ENCODE results near the gene PSMD11. TPM values are rescaled to one million over a fixed set of nuclear protein-coding genes. Genes with fewer than 3 reads are reported as not detected.
"Not testable (repeated sequence)": the region's sequence is repeated elsewhere in the genome, so short reads cannot be mapped to it uniquely, and the experiment has no call there.

The PSMD11 gene
- total RNA-seq (2014; rRNA removed; shearing (Covaris generic)) = 101 and 121 TPM in 2 replicates

DNA sequence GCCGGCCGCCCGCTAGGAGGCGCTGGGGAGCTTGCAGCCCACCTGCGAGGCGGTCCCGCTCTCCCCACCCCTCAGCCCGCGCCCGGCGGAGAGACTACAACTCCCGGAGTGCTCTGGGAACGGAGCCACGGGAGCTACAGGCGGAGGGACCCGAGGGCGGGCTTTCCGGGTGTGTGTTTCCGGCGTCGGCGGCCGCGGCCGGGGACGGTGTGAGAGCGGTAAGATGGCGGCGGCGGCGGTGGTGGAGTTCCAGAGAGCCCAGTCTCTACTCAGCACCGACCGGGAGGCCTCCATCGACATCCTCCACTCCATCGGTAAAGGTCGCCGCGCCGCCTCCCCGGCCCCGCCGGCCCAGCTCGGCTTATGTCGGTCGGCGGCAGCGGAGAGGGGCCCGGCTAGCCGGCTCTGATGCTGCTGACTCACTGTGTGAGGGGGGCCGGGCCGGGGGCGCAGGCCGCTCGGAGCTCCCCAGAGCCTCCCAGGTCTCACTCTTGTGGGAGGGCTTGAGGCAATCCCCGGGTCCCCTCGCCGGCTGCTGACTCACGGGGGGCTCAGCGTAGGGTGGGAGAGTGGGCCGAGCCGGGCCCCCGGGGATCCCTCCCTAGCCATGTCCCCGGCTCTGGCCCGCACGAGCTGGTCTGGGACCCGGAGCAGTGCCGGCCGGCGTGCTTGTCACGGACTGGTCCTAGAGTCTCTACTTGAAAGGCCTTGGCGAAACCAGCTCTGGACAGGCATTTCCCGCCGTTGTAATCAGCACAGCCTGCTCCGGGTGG lies at the start of gene PSMD11:
Gene PSMD11, plus strand, starts transcription at position 210 of the 773 bp plus-strand sequence. Its CDS starts 14 bp downstream, at position 224.
- Histone ChIP-seq H3K36me3 (replicated peaks; ENCODE audit: control insufficient read depth, insufficient read depth, low read length) (peaks cover 9% of the 10 kb centered on the region), H3K4me3 (ENCODE audit: insufficient read depth, low read depth, low read length) (peak within 1 kb of the TSS; percentile 90)

DNA sequence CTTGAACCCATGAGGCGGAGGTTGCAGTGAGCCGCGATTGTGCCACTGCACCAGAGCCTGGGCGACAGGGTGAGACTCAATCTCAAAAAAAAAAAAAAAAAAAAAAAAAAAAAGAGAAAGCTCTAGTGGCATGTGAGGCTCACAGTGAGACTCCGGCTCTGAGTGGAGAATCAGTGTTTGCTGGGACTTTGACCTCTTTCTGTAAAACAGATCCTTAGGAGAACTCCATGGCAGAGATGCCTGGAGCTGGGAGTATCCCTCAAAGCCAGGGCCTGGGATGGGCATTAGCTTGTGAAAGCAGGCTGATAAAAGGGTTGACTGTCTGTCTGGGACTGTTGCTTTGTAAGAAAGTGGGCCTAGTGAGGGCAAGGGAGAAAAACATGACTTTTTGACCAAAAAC lies 48.0 kb upstream of the PSMD11 start:
- Histone ChIP-seq H3K4me3 (ENCODE audit: insufficient read depth, low read depth, low read length) (no peak overlapping the region), H3K27me3 (ENCODE audit: control insufficient read depth, insufficient read depth, low read length) (no peaks in the 10 kb centered on the region), H3K36me3 (replicated peaks; ENCODE audit: control insufficient read depth, insufficient read depth, low read length) (no peaks in the 10 kb centered on the region)
- DNase-seq = no peak

More for the DNA sequence above, at the start of gene PSMD11:
- peaks cover 9% of the 10 kb centered on the region for H3K27me3 ChIP-seq (ENCODE audit: control insufficient read depth, insufficient read depth, low read length)
- DNase-seq = peak; percentile 99

DNA sequence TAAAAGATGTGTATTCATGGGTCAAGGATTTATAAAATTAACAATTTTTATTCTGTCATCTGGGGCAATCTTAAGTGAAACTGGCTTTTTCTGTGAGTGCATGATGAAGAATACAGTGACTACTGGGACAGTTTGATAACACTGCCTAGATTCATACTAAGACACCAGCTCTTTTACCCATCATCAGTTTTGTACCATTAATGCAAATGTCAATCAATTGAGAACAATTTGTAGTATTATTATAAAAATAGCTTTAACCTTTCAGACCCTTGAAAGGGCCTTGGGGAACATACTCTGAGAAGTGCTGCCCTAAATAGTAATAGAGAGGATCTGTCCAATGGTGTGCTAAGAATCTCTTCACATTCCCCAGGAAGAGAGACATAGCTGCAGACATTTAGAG lies 45.4 kb upstream of the PSMD11 start:
- H3K27me3 ChIP-seq (ENCODE audit: control insufficient read depth, insufficient read depth, low read length) = no peaks in the 10 kb centered on the region
- H3K36me3 ChIP-seq (replicated peaks; ENCODE audit: control insufficient read depth, insufficient read depth, low read length) = no peaks in the 10 kb centered on the region
- no peak overlapping the region for H3K4me3 ChIP-seq (ENCODE audit: insufficient read depth, low read depth, low read length)
- DNase-seq = no peak

DNA sequence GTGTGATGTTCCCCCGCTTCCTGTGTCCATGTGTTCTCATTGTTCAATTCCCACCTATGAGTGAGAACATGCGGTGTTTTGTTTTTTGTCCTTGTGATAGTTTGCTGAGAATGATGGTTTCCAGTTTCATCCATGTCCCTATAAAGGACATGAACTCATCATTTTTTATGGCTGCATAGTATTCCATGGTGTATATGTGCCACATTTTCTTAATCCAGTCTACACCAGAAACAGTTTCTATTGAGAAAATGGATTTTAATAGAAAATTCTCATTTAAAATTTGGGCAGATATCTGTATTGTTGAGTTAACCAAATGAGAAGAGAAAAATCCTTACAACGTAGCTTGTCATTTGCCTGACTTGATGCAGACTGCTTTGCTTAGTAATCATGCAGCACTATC lies 34.2 kb upstream of the PSMD11 start:
- DNase-seq; H3K4me3 ChIP-seq (ENCODE audit: insufficient read depth, low read depth, low read length); H3K27me3 ChIP-seq (ENCODE audit: control insufficient read depth, insufficient read depth, low read length); H3K36me3 ChIP-seq (replicated peaks; ENCODE audit: control insufficient read depth, insufficient read depth, low read length): not testable (repeated sequence)

DNA sequence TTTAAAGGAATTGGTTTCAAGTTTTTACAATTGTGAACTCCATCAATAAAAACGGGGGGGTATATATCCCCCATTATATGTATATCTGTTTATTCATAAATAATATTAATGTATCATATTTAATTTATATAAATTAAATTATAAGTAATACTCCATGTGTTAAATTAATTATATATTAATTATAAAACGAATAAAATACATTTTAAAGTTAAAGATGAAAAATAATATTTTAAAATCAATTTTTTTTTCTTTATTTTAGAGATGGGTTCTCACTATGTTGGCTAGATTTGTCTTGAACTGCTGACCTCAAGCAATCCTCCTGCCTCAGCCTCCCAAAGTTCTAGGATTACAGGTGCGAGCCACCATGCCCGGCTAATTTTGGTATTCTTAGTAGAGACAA lies 17.4 kb upstream of the PSMD11 start:
- Histone ChIP-seq H3K36me3 (replicated peaks; ENCODE audit: control insufficient read depth, insufficient read depth, low read length) (no peaks in the 10 kb centered on the region), H3K27me3 (ENCODE audit: control insufficient read depth, insufficient read depth, low read length) (no peaks in the 10 kb centered on the region), H3K4me3 (ENCODE audit: insufficient read depth, low read depth, low read length) (no peak overlapping the region)
- DNase-seq = no peak

DNA sequence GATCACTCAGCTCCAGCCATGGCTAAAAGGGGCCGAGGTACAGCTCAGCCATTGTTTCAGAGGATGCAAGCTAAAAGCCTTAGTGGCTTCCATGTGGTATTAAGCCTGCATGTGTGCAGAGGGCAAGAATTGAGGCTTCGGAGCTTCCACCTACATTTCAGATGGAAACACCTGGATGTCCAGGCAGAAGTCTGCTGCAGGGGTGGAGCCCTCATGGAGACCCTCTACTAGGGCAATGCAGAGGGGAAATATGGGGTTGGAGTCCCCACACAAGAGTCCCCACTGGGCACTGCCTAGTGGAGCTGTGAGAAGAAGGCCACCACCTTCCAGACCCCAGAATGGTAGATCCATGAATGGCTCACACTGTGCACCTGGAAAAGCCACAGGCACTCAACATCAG lies 14.7 kb upstream of the PSMD11 start:
- Histone ChIP-seq H3K36me3 (replicated peaks; ENCODE audit: control insufficient read depth, insufficient read depth, low read length) (no peaks in the 10 kb centered on the region), H3K27me3 (ENCODE audit: control insufficient read depth, insufficient read depth, low read length) (no peaks in the 10 kb centered on the region), H3K4me3 (ENCODE audit: insufficient read depth, low read depth, low read length) (no peak overlapping the region)
- DNase-seq = no peak

DNA sequence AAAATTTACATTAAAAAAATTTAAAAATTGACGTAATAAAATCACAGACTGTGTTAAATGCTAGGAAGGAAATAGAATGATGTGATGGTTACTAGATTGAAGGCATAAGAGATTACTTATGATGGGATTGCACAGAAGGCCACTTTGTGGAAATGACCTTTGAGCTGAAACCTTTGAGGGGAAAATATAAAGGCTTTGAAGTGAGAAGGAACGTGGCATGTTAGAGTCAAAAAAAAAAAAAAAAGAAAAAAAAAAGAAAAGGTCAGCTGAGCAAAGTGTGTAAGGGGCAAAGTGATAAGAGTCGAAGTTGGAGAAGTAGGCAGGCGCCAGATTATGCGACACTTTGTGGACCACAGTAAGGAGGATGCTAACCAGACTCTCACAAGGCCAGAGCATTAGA lies 3.6 kb upstream of the PSMD11 start:
- no peak for DNase-seq
- Histone ChIP-seq H3K4me3 (ENCODE audit: insufficient read depth, low read depth, low read length) (no peak overlapping the region), H3K36me3 (replicated peaks; ENCODE audit: control insufficient read depth, insufficient read depth, low read length) (no peaks in the 10 kb centered on the region), H3K27me3 (ENCODE audit: control insufficient read depth, insufficient read depth, low read length) (peaks cover 9% of the 10 kb centered on the region)

DNA sequence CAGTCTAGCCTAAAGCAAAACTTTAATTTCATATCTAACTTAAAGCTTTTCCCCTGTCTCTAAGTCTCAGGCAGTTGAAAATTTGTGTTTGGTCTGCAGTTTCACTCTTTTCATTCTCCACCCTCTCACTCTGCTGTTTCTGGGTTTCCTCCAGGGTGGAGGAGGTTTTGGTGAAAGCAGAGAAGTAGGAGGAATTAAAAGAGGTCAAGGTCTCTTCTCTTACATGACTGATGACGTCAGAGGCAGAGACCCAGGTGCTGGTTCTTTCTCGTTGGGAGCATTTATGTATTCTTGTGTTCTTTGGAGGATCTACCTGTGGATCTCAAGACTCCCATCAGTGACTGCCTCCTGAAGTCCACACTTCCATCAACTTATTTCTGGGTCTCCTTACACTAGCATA lies 2.4 kb upstream of the PSMD11 start:
- peaks cover 9% of the 10 kb centered on the region for H3K27me3 ChIP-seq (ENCODE audit: control insufficient read depth, insufficient read depth, low read length)
- no peak overlapping the region for H3K4me3 ChIP-seq (ENCODE audit: insufficient read depth, low read depth, low read length)
- DNase-seq = no peak
- peaks cover 2% of the 10 kb centered on the region for H3K36me3 ChIP-seq (replicated peaks; ENCODE audit: control insufficient read depth, insufficient read depth, low read length)

DNA sequence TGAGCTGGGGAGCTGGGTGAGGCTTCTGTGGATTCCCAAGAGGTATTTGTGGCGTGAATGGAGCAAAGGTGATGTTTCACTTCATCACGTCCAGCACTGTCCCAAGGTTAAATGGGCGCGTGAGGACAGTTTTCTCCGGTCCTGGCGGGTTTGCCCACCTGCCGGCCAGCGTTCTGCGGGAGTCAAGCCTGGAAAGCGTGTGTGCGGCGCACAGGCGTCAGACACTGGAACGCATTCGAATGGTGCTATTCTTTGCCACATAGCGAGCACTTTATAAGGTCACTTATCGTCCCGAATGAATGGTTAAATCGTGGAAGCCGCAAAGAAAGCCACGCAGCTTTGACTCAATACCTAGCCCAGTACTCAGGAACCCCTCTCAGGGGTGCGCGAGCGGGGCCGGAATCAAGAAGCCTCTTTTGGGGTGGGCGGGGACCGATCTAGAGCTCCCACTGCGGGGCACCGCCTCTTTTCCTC lies 446 bp upstream of the PSMD11 start:
- Histone ChIP-seq H3K4me3 (ENCODE audit: insufficient read depth, low read depth, low read length) (peak overlapping the region; percentile 61), H3K27me3 (ENCODE audit: control insufficient read depth, insufficient read depth, low read length) (peaks cover 9% of the 10 kb centered on the region), H3K36me3 (replicated peaks; ENCODE audit: control insufficient read depth, insufficient read depth, low read length) (peaks cover 7% of the 10 kb centered on the region)
- no peak for DNase-seq

DNA sequence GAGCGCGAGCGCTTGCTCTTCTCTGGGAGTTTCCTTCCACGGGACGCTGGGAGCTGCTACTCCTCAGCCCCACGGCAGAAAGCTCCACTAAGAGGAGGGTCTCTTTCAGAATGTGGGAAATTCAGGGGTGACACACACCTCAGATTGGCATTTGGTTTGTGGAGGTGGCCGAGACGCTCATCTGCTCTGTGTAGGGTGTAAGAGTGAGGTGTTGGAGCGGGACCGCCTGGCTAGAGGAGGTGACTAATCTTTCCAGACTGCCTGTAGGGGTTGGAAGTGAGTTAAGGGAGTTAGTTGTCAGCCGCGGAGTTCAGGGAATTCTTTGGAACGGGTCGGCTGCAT lies 735 bp downstream of the PSMD11 start:
- peak; percentile 51 for DNase-seq
- peaks cover 9% of the 10 kb centered on the region for H3K27me3 ChIP-seq (ENCODE audit: control insufficient read depth, insufficient read depth, low read length)
- H3K36me3 ChIP-seq (replicated peaks; ENCODE audit: control insufficient read depth, insufficient read depth, low read length) = peaks cover 9% of the 10 kb centered on the region
- peak overlapping the region; percentile 90 for H3K4me3 ChIP-seq (ENCODE audit: insufficient read depth, low read depth, low read length)

DNA sequence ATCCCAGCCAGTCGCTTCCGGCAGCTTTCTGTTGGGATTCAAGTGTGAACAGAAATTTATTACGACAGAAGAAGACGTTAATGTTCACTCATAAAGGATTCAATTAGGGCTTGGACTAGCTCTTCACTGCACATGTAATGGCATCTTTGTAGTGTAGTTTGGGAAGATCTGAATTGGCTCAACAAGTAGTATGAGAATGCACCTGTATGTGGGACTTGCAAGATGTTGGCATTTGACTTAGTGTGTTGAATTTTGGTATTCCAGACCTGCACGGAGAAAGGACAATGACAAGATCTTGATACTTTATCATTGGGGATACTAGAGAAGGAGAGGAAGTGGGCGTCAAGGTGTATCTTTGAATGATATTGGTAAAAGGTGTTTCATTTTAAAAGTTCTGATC lies 1.2 kb downstream of the PSMD11 start:
- H3K27me3 ChIP-seq (ENCODE audit: control insufficient read depth, insufficient read depth, low read length) = peaks cover 9% of the 10 kb centered on the region
- peak overlapping the region; percentile 90 for H3K4me3 ChIP-seq (ENCODE audit: insufficient read depth, low read depth, low read length)
- DNase-seq = no peak
- H3K36me3 ChIP-seq (replicated peaks; ENCODE audit: control insufficient read depth, insufficient read depth, low read length) = peaks cover 9% of the 10 kb centered on the region

DNA sequence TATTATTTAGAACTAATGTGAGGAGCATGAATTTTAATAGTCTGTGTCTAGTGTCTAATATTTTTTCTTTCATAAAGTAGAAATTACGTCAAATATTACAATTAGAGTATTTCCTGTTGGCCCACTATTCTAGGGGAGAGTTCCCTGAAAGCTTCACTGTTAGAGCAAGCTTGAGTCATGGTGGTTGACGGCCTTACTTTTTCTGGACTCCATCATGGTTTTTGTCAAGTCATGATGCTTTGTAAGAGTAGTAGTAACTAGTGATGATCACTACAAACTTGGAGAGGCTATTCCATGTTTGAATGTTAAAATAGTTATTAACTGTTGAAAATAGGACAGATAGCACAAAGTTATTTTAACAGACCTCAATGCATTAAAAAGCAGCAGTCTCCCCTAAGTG lies 1.7 kb downstream of the PSMD11 start:
- no peak for DNase-seq
- Histone ChIP-seq H3K36me3 (replicated peaks; ENCODE audit: control insufficient read depth, insufficient read depth, low read length) (peaks cover 9% of the 10 kb centered on the region), H3K27me3 (ENCODE audit: control insufficient read depth, insufficient read depth, low read length) (peaks cover 9% of the 10 kb centered on the region), H3K4me3 (ENCODE audit: insufficient read depth, low read depth, low read length) (no peak overlapping the region)

DNA sequence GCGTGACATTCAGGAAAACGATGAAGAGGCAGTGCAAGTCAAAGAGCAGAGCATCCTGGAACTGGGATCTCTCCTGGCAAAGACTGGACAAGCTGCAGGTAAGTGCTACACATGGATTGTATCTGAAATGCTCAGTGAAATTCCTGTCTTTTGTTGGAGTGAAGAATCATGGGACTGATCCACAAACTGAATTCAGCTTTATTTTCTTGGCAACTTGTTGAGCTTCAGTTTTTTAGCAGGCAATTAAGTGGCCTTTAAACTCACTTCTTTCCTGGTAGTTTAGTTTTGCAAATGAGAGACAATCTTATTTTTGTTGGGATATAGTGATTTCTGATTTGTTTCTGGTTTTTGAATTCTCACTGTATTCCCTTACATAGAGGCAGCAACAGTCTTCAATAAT lies 2.6 kb downstream of the PSMD11 start:
- DNase-seq = no peak
- peaks cover 9% of the 10 kb centered on the region for H3K27me3 ChIP-seq (ENCODE audit: control insufficient read depth, insufficient read depth, low read length)
- peaks cover 13% of the 10 kb centered on the region for H3K36me3 ChIP-seq (replicated peaks; ENCODE audit: control insufficient read depth, insufficient read depth, low read length)
- no peak overlapping the region for H3K4me3 ChIP-seq (ENCODE audit: insufficient read depth, low read depth, low read length)

DNA sequence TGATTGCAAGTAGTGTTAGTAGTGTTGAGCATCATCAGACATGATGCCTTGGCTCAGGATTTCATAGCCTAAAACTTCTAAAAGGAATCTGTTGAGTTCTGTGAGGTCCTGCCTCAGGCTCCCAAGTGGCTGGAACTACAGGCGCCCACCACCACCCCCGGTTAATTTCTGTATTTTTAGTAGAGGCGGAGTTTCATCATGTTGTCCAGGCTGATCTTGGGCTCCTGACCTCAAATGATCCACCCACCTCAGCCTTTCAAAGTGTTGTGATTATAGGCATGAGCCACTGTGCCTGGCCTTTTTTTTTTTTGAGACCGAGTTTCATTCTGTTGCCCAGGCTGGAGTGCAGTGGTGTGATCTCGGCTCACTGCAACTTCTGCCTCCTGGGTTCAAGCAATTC lies 5.7 kb downstream of the PSMD11 start:
- H3K4me3 ChIP-seq (ENCODE audit: insufficient read depth, low read depth, low read length) = no peak overlapping the region
- no peaks in the 10 kb centered on the region for H3K27me3 ChIP-seq (ENCODE audit: control insufficient read depth, insufficient read depth, low read length)
- peaks cover 28% of the 10 kb centered on the region for H3K36me3 ChIP-seq (replicated peaks; ENCODE audit: control insufficient read depth, insufficient read depth, low read length)
- DNase-seq = no peak

DNA sequence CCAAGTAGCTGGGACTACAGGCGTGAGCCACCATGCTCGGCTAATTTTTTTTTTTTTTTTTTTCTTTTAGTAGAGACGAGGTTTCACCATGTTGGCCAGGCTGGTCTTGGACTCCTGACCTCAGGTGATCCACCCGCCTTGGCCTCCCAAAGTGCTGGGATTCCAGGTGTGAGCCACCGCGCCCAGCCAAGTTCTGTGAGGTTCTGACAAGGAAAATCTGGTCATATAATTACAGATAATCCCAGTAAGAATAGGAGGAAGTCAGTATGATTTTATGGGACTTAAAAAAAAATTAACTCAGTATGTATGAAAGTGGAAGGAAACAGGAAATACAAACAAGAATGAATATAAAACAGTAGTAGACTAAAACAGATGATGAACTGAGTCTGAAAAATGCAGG lies 6.1 kb downstream of the PSMD11 start:
- peaks cover 29% of the 10 kb centered on the region for H3K36me3 ChIP-seq (replicated peaks; ENCODE audit: control insufficient read depth, insufficient read depth, low read length)
- not testable (repeated sequence) for H3K4me3 ChIP-seq (ENCODE audit: insufficient read depth, low read depth, low read length); DNase-seq; H3K27me3 ChIP-seq (ENCODE audit: control insufficient read depth, insufficient read depth, low read length)

Measured in H7 (cell line).